K562 (cell line): ENCODE measurements around the gene HAAO. TPM values are rescaled to one million over a fixed set of nuclear protein-coding genes. Genes with fewer than 3 reads are reported as not detected.

Source experiments
- ATF2 ChIP-seq: sonication (generic); formaldehyde crosslinking; IDR thresholded peaks from 2 replicates; pipeline ENCODE4 v1.8.1; 2022; ENCODE audit warnings: missing genetic modification reagents
- BRCA1 ChIP-seq, 2 experiments: fragments of 450-650 bp in 1 of 2; sonication (generic) in 1 of 2; formaldehyde crosslinking in 1 of 2; IDR thresholded peaks; 2 replicates each; pipeline versions ENCODE4 v1.5.0 to v1.6.1; 2017 to 2020; ENCODE audit warnings: mild to moderate bottlenecking in 1 of 2, missing genetic modification reagents in 1 of 2
- DLX4 ChIP-seq: fragments of 250-450 bp; sonication (Bioruptor Pico); IDR thresholded peaks from 2 replicates; pipeline ENCODE4 v1.6.1; 2021; ENCODE audit warnings: mild to moderate bottlenecking
- KLF13 ChIP-seq: fragments of 450-650 bp; IDR thresholded peaks from 2 replicates; pipeline ENCODE4 v1.6.1; 2016; ENCODE audit warnings: missing genetic modification characterization, low read depth, mild to moderate bottlenecking, missing compliant biosample characterization, moderate library complexity, borderline replicate concordance
- RFX7 ChIP-seq: fragments of 250-450 bp; sonication (Bioruptor Pico); IDR thresholded peaks from 2 replicates; pipeline ENCODE4 v1.5.1; 2021; ENCODE audit warnings: mild to moderate bottlenecking
- SAFB ChIP-seq: fragments of 200-400 bp; formaldehyde crosslinking; IDR thresholded peaks from 2 replicates; pipeline ENCODE4 v1.6.1; 2017; ENCODE audit warnings: low read depth, low read length, borderline replicate concordance
- SIRT6 ChIP-seq: IDR thresholded peaks from one replicate; pipeline ENCODE4 v1.6.1; 2012; ENCODE audit warnings: low read depth, mild to moderate bottlenecking, control low read depth, inconsistent platforms, low read length, moderate library complexity
- TEAD2 ChIP-seq: fragments of 450-650 bp; IDR thresholded peaks from 2 replicates; pipeline ENCODE4 v1.6.1; 2016; ENCODE audit warnings: missing genetic modification characterization, control low read depth, missing compliant biosample characterization
- ZSCAN29 ChIP-seq: fragments of 450-650 bp; IDR thresholded peaks from 2 replicates; pipeline ENCODE4 v1.6.1; 2017
- polyA plus RNA-seq, 8 experiments: library from polyadenylated mRNA; depleted of rRNA in 4 of 8; stranded (reverse) in 5 of 8; unstranded in 3 of 8; fragments of >200 nt; fragmentation: Nextera tagmentation in 2 of 8; fragmentation: Illumina TruSeq in 1 of 8; extraction: Ambion mirVana in 2 of 8; extraction: Trizol in 1 of 8; gene quantifications; 2 replicates each; pipeline versions ENCODE4 v1.2.1 to v1.2.3, GENCODE V29; 2011 to 2014; ENCODE audit warnings: inconsistent platforms in 1 of 8, missing spikeins in 1 of 8
- total RNA-seq, 7 experiments: library from RNA; depleted of rRNA in 6 of 7; stranded (reverse); fragments of >200 nt in 6 of 7; fragmentation: Illumina TruSeq in 2 of 7; extraction: Trizol in 2 of 7; gene quantifications; 2 replicates each; pipeline versions ENCODE4 v1.2.1 to v1.2.3, GENCODE V29; 2011 to 2021; ENCODE audit warnings: low replicate concordance in 1 of 7
- TF ChIP-seq, protein P1 (sequence below): fragments of 150-350 bp; IDR thresholded peaks from 2 replicates; pipeline ENCODE4 v1.6.1; 2014; ENCODE audit warnings: low read depth, mild to moderate bottlenecking, low read length, borderline replicate concordance
- TF ChIP-seq, protein P2 (sequence below): fragments of 200-800 bp; sonication (Bioruptor generic); IDR thresholded peaks from 2 replicates; pipeline ENCODE4 v1.6.1; 2017; ENCODE audit warnings: missing genetic modification characterization, missing compliant biosample characterization

Gene HAAO
- total and polyA plus RNA-seq, 9 of the 15 experiments (the other 6 are each of a cell fraction or from before 2014, with no cell fraction given): not detected

DNA sequence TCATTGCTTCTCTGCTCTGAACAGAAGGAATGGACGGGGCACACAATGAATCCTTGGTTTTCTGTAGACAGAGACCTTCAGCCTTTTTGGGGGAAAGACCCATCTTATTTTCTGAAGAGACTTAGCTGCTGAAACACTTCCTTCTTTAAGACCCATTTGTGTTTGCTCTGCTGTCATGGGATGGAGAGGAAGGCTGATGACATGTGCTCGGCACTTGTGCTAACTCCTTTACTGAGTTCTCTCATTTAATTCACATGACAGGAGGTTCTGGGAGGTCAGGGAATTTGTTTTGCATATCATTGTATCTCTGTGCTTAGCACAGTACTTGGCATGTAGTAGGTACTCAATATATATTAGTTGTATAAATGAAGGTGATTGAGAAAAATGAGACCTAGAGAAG is 67.5 kb downstream of the HAAO start (continued):
- no peak for TF ChIP-seq KLF13
- no peak for TF ChIP-seq ATF2 (CRISPR knock-in tag)
- TF ChIP-seq ZSCAN29: no peak
- no peak for TF ChIP-seq RFX7
- TF ChIP-seq, protein P1, sequence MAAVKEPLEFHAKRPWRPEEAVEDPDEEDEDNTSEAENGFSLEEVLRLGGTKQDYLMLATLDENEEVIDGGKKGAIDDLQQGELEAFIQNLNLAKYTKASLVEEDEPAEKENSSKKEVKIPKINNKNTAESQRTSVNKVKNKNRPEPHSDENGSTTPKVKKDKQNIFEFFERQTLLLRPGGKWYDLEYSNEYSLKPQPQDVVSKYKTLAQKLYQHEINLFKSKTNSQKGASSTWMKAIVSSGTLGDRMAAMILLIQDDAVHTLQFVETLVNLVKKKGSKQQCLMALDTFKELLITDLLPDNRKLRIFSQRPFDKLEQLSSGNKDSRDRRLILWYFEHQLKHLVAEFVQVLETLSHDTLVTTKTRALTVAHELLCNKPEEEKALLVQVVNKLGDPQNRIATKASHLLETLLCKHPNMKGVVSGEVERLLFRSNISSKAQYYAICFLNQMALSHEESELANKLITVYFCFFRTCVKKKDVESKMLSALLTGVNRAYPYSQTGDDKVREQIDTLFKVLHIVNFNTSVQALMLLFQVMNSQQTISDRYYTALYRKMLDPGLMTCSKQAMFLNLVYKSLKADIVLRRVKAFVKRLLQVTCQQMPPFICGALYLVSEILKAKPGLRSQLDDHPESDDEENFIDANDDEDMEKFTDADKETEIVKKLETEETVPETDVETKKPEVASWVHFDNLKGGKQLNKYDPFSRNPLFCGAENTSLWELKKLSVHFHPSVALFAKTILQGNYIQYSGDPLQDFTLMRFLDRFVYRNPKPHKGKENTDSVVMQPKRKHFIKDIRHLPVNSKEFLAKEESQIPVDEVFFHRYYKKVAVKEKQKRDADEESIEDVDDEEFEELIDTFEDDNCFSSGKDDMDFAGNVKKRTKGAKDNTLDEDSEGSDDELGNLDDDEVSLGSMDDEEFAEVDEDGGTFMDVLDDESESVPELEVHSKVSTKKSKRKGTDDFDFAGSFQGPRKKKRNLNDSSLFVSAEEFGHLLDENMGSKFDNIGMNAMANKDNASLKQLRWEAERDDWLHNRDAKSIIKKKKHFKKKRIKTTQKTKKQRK: no peak
- TF ChIP-seq DLX4 (CRISPR knock-in tag): no peak
- no peak for TF ChIP-seq TEAD2 (tag)
- no peak for TF ChIP-seq SAFB
- no peak for TF ChIP-seq BRCA1 (IDR thresholded peaks at IDR 0.05)
- TF ChIP-seq BRCA1 (CRISPR knock-in tag; IDR thresholded peaks at IDR 0.05): no peak
- TF ChIP-seq SIRT6: no peak
- TF ChIP-seq, protein P2, sequence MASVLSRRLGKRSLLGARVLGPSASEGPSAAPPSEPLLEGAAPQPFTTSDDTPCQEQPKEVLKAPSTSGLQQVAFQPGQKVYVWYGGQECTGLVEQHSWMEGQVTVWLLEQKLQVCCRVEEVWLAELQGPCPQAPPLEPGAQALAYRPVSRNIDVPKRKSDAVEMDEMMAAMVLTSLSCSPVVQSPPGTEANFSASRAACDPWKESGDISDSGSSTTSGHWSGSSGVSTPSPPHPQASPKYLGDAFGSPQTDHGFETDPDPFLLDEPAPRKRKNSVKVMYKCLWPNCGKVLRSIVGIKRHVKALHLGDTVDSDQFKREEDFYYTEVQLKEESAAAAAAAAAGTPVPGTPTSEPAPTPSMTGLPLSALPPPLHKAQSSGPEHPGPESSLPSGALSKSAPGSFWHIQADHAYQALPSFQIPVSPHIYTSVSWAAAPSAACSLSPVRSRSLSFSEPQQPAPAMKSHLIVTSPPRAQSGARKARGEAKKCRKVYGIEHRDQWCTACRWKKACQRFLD (CRISPR knock-in tag): no peak
